Measurements from ENCODE around the gene CMSS1.

The CMSS1 gene

DNA sequence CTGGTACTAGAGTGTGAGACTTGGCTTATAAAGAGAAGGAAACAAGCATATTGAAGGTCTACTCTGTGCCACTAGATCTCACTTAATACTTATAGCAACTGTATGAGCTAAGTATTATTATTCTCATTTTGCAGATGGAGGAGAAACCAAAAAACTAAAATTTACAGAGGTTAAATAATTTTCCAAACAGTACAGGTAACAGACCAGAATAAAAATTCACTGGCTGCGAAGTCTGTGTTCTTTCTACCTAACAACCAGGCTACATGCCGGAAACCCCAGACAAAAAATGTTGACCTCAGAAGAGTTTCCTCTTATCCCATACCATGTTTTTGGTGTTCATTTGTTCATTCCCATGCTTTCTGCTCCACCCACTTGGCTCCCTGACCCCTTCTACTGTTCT lies 46.6 kb downstream of the CMSS1 start:
- Histone ChIP-seq H3K4me1 (ENCODE audit: control insufficient read depth, insufficient read depth, low read length) (peaks cover 18% of the 10 kb centered on the region), H3K27ac (ENCODE audit: extremely low read depth, low read depth, low read length) (no peak overlapping the region), H3K9me3 (ENCODE audit: control insufficient read depth, insufficient read depth, low read depth, low read length) (no peaks in the 10 kb centered on the region), H3K36me3 (ENCODE audit: control insufficient read depth in 2 of 2, insufficient read depth in 1 of 2, low read length in 2 of 2) (no peaks in the 10 kb centered on the region), H3K4me3 (ENCODE audit: low read depth, low read length) (no peak overlapping the region)
- ChIA-PET CTCF (interaction anchor here (0.7 to 1.0 kb wide), 2 partner anchors 193 to 390 kb away, joined by 3 read pairs; no protein-coding TSS in a partner anchor), POLR2A (no interaction called here)
- TF ChIP-seq, protein P1, sequence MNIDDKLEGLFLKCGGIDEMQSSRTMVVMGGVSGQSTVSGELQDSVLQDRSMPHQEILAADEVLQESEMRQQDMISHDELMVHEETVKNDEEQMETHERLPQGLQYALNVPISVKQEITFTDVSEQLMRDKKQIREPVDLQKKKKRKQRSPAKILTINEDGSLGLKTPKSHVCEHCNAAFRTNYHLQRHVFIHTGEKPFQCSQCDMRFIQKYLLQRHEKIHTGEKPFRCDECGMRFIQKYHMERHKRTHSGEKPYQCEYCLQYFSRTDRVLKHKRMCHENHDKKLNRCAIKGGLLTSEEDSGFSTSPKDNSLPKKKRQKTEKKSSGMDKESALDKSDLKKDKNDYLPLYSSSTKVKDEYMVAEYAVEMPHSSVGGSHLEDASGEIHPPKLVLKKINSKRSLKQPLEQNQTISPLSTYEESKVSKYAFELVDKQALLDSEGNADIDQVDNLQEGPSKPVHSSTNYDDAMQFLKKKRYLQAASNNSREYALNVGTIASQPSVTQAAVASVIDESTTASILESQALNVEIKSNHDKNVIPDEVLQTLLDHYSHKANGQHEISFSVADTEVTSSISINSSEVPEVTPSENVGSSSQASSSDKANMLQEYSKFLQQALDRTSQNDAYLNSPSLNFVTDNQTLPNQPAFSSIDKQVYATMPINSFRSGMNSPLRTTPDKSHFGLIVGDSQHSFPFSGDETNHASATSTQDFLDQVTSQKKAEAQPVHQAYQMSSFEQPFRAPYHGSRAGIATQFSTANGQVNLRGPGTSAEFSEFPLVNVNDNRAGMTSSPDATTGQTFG (tag by site-specific recombination; IDR thresholded peaks at IDR 0.05; ENCODE audit: borderline replicate concordance), result no peak
- TF ChIP-seq ZNF48 (tag by site-specific recombination; IDR thresholded peaks at IDR 0.05) (no peak), KLF1 (tag by site-specific recombination; IDR thresholded peaks at IDR 0.05) (no peak), ZNF473 (tag by site-specific recombination; IDR thresholded peaks at IDR 0.05) (no peak), ZNF211 (tag by site-specific recombination; IDR thresholded peaks at IDR 0.05; ENCODE audit: low read depth) (no peak), ZNF19 (tag by site-specific recombination; IDR thresholded peaks at IDR 0.05; ENCODE audit: low read depth) (no peak), ZNF146 (tag by site-specific recombination; IDR thresholded peaks at IDR 0.05) (no peak), ZNF791 (tag by site-specific recombination; IDR thresholded peaks at IDR 0.05) (no peak), ZNF433 (tag by site-specific recombination; IDR thresholded peaks at IDR 0.05; ENCODE audit: low read depth) (no peak), KLF16 (tag by site-specific recombination; IDR thresholded peaks at IDR 0.05) (no peak), REPIN1 (tag by site-specific recombination; IDR thresholded peaks at IDR 0.05; ENCODE audit: low read depth) (no peak), ZNF391 (tag by site-specific recombination; IDR thresholded peaks at IDR 0.05; ENCODE audit: borderline replicate concordance, low read depth) (no peak), ZNF626 (tag by site-specific recombination; IDR thresholded peaks at IDR 0.05) (no peak)
- TF ChIP-seq, protein P2, sequence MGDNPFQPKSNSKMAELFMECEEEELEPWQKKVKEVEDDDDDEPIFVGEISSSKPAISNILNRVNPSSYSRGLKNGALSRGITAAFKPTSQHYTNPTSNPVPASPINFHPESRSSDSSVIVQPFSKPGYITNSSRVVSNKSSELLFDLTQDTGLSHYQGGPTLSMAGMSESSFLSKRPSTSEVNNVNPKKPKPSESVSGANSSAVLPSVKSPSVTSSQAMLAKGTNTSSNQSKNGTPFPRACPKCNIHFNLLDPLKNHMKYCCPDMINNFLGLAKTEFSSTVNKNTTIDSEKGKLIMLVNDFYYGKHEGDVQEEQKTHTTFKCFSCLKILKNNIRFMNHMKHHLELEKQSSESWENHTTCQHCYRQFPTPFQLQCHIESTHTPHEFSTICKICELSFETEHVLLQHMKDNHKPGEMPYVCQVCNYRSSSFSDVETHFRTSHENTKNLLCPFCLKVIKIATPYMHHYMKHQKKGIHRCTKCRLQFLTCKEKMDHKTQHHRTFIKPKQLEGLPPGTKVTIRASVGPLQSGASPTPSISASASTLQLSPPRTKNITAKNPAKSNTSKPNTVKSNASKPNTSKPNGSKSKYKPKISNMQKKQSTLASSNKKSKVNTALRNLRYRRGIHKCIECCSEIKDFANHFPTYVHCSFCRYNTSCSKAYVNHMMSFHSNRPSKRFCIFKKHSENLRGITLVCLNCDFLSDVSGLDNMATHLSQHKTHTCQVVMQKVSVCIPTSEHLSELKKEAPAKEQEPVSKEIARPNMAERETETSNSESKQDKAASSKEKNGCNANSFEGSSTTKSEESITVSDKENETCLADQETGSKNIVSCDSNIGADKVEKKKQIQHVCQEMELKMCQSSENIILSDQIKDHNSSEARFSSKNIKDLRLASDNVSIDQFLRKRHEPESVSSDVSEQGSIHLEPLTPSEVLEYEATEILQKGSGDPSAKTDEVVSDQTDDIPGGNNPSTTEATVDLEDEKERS (tag by site-specific recombination; IDR thresholded peaks at IDR 0.05), result no peak
- TF ChIP-seq, protein P3, sequence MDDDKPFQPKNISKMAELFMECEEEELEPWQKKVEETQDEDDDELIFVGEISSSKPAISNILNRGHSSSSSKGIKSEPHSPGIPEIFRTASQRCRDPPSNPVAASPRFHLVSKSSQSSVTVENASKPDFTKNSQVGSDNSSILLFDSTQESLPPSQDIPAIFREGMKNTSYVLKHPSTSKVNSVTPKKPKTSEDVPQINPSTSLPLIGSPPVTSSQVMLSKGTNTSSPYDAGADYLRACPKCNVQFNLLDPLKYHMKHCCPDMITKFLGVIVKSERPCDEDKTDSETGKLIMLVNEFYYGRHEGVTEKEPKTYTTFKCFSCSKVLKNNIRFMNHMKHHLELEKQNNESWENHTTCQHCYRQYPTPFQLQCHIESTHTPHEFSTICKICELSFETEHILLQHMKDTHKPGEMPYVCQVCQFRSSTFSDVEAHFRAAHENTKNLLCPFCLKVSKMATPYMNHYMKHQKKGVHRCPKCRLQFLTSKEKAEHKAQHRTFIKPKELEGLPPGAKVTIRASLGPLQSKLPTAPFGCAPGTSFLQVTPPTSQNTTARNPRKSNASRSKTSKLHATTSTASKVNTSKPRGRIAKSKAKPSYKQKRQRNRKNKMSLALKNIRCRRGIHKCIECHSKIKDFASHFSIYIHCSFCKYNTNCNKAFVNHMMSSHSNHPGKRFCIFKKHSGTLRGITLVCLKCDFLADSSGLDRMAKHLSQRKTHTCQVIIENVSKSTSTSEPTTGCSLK (tag by site-specific recombination; IDR thresholded peaks at IDR 0.05), result no peak

DNA sequence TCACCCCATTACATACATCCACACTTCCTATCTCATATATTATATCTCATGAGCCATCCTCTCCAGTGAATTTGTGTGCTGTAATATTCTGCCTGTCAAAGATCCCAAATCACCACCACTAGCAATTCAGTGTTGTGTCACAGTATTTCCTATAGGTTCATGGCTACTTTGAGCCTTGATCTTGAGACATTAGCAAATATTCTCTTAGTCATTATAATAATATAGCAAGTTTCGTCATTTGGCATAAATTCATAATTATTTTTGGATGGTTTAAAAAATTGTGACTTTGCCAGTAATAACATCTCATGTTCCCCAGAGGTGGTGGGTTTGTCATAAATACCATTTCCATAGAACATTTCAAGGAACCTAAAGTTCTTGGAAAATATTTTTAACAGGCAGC lies 47.7 kb downstream of the CMSS1 start:
- POLR2A ChIA-PET, result no interaction called here
- Histone ChIP-seq H3K27ac (ENCODE audit: extremely low read depth, low read depth, low read length) (no peak overlapping the region), H3K9me3 (ENCODE audit: control insufficient read depth, insufficient read depth, low read depth, low read length) (no peaks in the 10 kb centered on the region), H3K36me3 (ENCODE audit: control insufficient read depth in 2 of 2, insufficient read depth in 1 of 2, low read length in 2 of 2) (no peaks in the 10 kb centered on the region), H3K4me3 (ENCODE audit: low read depth, low read length) (no peak overlapping the region), H3K4me1 (ENCODE audit: control insufficient read depth, insufficient read depth, low read length) (peaks cover 25% of the 10 kb centered on the region)
- CTCF ChIA-PET, result no interaction called here
- TF ChIP-seq, protein P4, sequence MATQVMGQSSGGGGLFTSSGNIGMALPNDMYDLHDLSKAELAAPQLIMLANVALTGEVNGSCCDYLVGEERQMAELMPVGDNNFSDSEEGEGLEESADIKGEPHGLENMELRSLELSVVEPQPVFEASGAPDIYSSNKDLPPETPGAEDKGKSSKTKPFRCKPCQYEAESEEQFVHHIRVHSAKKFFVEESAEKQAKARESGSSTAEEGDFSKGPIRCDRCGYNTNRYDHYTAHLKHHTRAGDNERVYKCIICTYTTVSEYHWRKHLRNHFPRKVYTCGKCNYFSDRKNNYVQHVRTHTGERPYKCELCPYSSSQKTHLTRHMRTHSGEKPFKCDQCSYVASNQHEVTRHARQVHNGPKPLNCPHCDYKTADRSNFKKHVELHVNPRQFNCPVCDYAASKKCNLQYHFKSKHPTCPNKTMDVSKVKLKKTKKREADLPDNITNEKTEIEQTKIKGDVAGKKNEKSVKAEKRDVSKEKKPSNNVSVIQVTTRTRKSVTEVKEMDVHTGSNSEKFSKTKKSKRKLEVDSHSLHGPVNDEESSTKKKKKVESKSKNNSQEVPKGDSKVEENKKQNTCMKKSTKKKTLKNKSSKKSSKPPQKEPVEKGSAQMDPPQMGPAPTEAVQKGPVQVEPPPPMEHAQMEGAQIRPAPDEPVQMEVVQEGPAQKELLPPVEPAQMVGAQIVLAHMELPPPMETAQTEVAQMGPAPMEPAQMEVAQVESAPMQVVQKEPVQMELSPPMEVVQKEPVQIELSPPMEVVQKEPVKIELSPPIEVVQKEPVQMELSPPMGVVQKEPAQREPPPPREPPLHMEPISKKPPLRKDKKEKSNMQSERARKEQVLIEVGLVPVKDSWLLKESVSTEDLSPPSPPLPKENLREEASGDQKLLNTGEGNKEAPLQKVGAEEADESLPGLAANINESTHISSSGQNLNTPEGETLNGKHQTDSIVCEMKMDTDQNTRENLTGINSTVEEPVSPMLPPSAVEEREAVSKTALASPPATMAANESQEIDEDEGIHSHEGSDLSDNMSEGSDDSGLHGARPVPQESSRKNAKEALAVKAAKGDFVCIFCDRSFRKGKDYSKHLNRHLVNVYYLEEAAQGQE (tag by site-specific recombination; IDR thresholded peaks at IDR 0.05), result no peak
- TF ChIP-seq, protein P3 (tag by site-specific recombination; IDR thresholded peaks at IDR 0.05), result no peak
- no peak for TF ChIP-seq ZNF350 (tag by site-specific recombination; IDR thresholded peaks at IDR 0.05)
- TF ChIP-seq EGR2 (tag by site-specific recombination; IDR thresholded peaks at IDR 0.05; ENCODE audit: low read depth), result no peak
- no peak for TF ChIP-seq ZNF488 (tag by site-specific recombination; IDR thresholded peaks at IDR 0.05)
- TF ChIP-seq TCF7L2 (IDR thresholded peaks at IDR 0.05; ENCODE audit: borderline replicate concordance, low read depth, low read length), result no peak
- no peak for TF ChIP-seq ZNF48 (tag by site-specific recombination; IDR thresholded peaks at IDR 0.05)
